NCI-H128 (cell line): ENCODE results near the gene IFT43.

ENCODE experiments used
- DNase-seq: peaks from one replicate; lab custom pipeline; 2025; ENCODE audit not compliant: unreplicated experiment; lab: John Stamatoyannopoulos, UW

The IFT43 gene

GRCh38 chr14:75979648-75980565 is 5.7 kb upstream of the IFT43 start:
- DNase-seq, result no peak

- DNase-seq, result no peak
Measured at GRCh38 chr14:75980856-75981255, 4.7 kb upstream of the IFT43 start.

- DNase-seq, result no peak
Measured at GRCh38 chr14:75981426-75982265, 3.9 kb upstream of the IFT43 start, which contains the start of gene TGFB3. TSS of gene TGFB3 (minus strand) at chr14:75981995. CDS start at chr14:75980893, 1,102 bp downstream.

GRCh38 chr14:75982266-75983018 is 3.1 kb upstream of the IFT43 start:
- peak; percentile 19 for DNase-seq

GRCh38 chr14:75983019-75983358 is 2.6 kb upstream of the IFT43 start:
- no peak for DNase-seq

- no peak for DNase-seq
Measured at GRCh38 chr14:75984674-75985073, 889 bp upstream of the IFT43 start.

- DNase-seq, result no peak
Measured at GRCh38 chr14:75986439-75986765, 839 bp downstream of the IFT43 start.

- no peak for DNase-seq
Measured at GRCh38 chr14:75987201-75987970, 1.8 kb downstream of the IFT43 start.

- no peak for DNase-seq
Measured at GRCh38 chr14:75989134-75989533, 3.6 kb downstream of the IFT43 start.

- DNase-seq, result no peak
Measured at GRCh38 chr14:75990297-75990696, 4.7 kb downstream of the IFT43 start.

- no peak for DNase-seq
Measured at GRCh38 chr14:75991753-75992152, 6.2 kb downstream of the IFT43 start.

GRCh38 chr14:75993567-75994041 is 8.0 kb downstream of the IFT43 start:
- DNase-seq, result no peak

- DNase-seq, result no peak
Measured at GRCh38 chr14:75995372-75996041, 9.9 kb downstream of the IFT43 start.

GRCh38 chr14:75996488-75996887 is 10.9 kb downstream of the IFT43 start:
- DNase-seq, result no peak

- DNase-seq, result no peak
Measured at GRCh38 chr14:75999511-76000190, 14.1 kb downstream of the IFT43 start.

GRCh38 chr14:76002383-76002782 is 16.8 kb downstream of the IFT43 start:
- DNase-seq, result no peak

- no peak for DNase-seq
Measured at GRCh38 chr14:76006253-76006652, 20.7 kb downstream of the IFT43 start.

- DNase-seq, result no peak
Measured at GRCh38 chr14:76007379-76007778, 21.8 kb downstream of the IFT43 start.

- DNase-seq, result no peak
Measured at GRCh38 chr14:76007852-76008251, 22.3 kb downstream of the IFT43 start.
